ENCODE data around the gene RNF103. TPM values are rescaled to one million over a fixed set of nuclear protein-coding genes. Genes with fewer than 3 reads are reported as not detected.
"Not testable (repeated sequence)": the region's sequence is repeated elsewhere in the genome, so short reads cannot be mapped to it uniquely, and the experiment has no call there.

RNF103 gene
- total and polyA plus RNA-seq, 2 donors from 2014 or later: 12.5 to 29.9 TPM

- no peak overlapping the region for H3K27ac ChIP-seq (ENCODE audit: low read depth in 2 of 2, low read length in 2 of 2)
- FAIRE-seq (no peak), DNase-seq (no peak)
- no peak overlapping the region for H3K4me3 ChIP-seq (ENCODE audit: low read length in 3 of 3)
- TF ChIP-seq CTCF (IDR thresholded peaks at IDR 0.05; ENCODE audit: borderline replicate concordance, extremely low read depth, insufficient read depth): no peak
- no peaks in the 10 kb centered on the region for H3K27me3 ChIP-seq (ENCODE audit: control insufficient read depth, insufficient read depth, low read length)
- no peaks in the 10 kb centered on the region for H3K36me3 ChIP-seq (ENCODE audit: control insufficient read depth in 2 of 3, insufficient read depth in 3 of 3, low read length in 3 of 3)
- H3K4me1 ChIP-seq (ENCODE audit: control insufficient read depth in 2 of 3, insufficient read depth in 2 of 3, low read depth in 1 of 3, low read length in 3 of 3): peaks cover 0 to 4% (median 2%) of the 10 kb centered on the region in 3 donors
- H3K9me3 ChIP-seq (ENCODE audit: control insufficient read depth in 2 of 3, insufficient read depth in 1 of 3, low read length in 3 of 3): no peaks in the 10 kb centered on the region
- intact Hi-C loops (cut with DNase I): no loop called here
- H3K9ac ChIP-seq (ENCODE audit: low read length in 3 of 3): no peak overlapping the region
Observed at GRCh38 chr2:86671337-86671981, 47.8 kb upstream of the RNF103 start.

GRCh38 chr2:86669323-86669722 lies 45.7 kb upstream of the RNF103 start:
- H3K4me3 ChIP-seq (ENCODE audit: low read length in 3 of 3); FAIRE-seq; H3K9ac ChIP-seq (ENCODE audit: low read length in 3 of 3); intact Hi-C loops (cut with DNase I); H3K27ac ChIP-seq (ENCODE audit: low read depth in 2 of 2, low read length in 2 of 2); H3K9me3 ChIP-seq (ENCODE audit: control insufficient read depth in 2 of 3, insufficient read depth in 1 of 3, low read length in 3 of 3); H3K27me3 ChIP-seq (ENCODE audit: control insufficient read depth, insufficient read depth, low read length); H3K36me3 ChIP-seq (ENCODE audit: control insufficient read depth in 2 of 3, insufficient read depth in 3 of 3, low read length in 3 of 3); H3K4me1 ChIP-seq (ENCODE audit: control insufficient read depth in 2 of 3, insufficient read depth in 2 of 3, low read depth in 1 of 3, low read length in 3 of 3); DNase-seq: not testable (repeated sequence)

GRCh38 chr2:86661333-86661732 lies 37.7 kb upstream of the RNF103 start:
- no peak overlapping the region for H3K27ac ChIP-seq (ENCODE audit: low read depth in 2 of 2, low read length in 2 of 2)
- no peak overlapping the region for H3K9ac ChIP-seq (ENCODE audit: low read length in 3 of 3)
- no peak for TF ChIP-seq CTCF (IDR thresholded peaks at IDR 0.05; ENCODE audit: borderline replicate concordance, extremely low read depth, insufficient read depth)
- H3K9me3 ChIP-seq (ENCODE audit: control insufficient read depth in 2 of 3, insufficient read depth in 1 of 3, low read length in 3 of 3): no peaks in the 10 kb centered on the region
- DNase-seq (peak in 1 of 5 donors; percentile 1), FAIRE-seq (no peak)
- H3K36me3 ChIP-seq (ENCODE audit: control insufficient read depth in 2 of 3, insufficient read depth in 3 of 3, low read length in 3 of 3): no peaks in the 10 kb centered on the region
- no peaks in the 10 kb centered on the region for H3K27me3 ChIP-seq (ENCODE audit: control insufficient read depth, insufficient read depth, low read length)
- no peak overlapping the region for H3K4me3 ChIP-seq (ENCODE audit: low read length in 3 of 3)
- intact Hi-C loops (cut with DNase I): no loop called here
- H3K4me1 ChIP-seq (ENCODE audit: control insufficient read depth in 2 of 3, insufficient read depth in 2 of 3, low read depth in 1 of 3, low read length in 3 of 3): no peaks in the 10 kb centered on the region

GRCh38 chr2:86650188-86650587 lies 26.5 kb upstream of the RNF103 start:
- no peak for TF ChIP-seq CTCF (IDR thresholded peaks at IDR 0.05; ENCODE audit: borderline replicate concordance, extremely low read depth, insufficient read depth)
- peaks cover 0 to 3% (median 0%) of the 10 kb centered on the region in 3 donors for H3K9me3 ChIP-seq (ENCODE audit: control insufficient read depth in 2 of 3, insufficient read depth in 1 of 3, low read length in 3 of 3)

More at GRCh38 chr2:86650188-86650587, 26.5 kb upstream of the RNF103 start:
- intact Hi-C loops (cut with DNase I): no loop called here
- H3K27ac ChIP-seq (ENCODE audit: low read depth in 2 of 2, low read length in 2 of 2): no peak overlapping the region
- H3K36me3 ChIP-seq (ENCODE audit: control insufficient read depth in 2 of 3, insufficient read depth in 3 of 3, low read length in 3 of 3): no peaks in the 10 kb centered on the region
- no peak for FAIRE-seq
- H3K27me3 ChIP-seq (ENCODE audit: control insufficient read depth, insufficient read depth, low read length): no peaks in the 10 kb centered on the region
- no peak overlapping the region for H3K9ac ChIP-seq (ENCODE audit: low read length in 3 of 3)
- no peak overlapping the region for H3K4me3 ChIP-seq (ENCODE audit: low read length in 3 of 3)
- DNase-seq: no peak
- H3K4me1 ChIP-seq (ENCODE audit: control insufficient read depth in 2 of 3, insufficient read depth in 2 of 3, low read depth in 1 of 3, low read length in 3 of 3): peaks cover 0 to 4% (median 0%) of the 10 kb centered on the region in 3 donors

Data from kidney (tissue), 14 donors.